NCI-H1436 treated with DMSO at 0.1 percent for 48 hours (cell line): ENCODE measurements around the gene DMBT1.

Experiments
- DNase-seq: peaks from one replicate; lab custom pipeline; 2025; lab: John Stamatoyannopoulos, UW

Gene DMBT1

DNA sequence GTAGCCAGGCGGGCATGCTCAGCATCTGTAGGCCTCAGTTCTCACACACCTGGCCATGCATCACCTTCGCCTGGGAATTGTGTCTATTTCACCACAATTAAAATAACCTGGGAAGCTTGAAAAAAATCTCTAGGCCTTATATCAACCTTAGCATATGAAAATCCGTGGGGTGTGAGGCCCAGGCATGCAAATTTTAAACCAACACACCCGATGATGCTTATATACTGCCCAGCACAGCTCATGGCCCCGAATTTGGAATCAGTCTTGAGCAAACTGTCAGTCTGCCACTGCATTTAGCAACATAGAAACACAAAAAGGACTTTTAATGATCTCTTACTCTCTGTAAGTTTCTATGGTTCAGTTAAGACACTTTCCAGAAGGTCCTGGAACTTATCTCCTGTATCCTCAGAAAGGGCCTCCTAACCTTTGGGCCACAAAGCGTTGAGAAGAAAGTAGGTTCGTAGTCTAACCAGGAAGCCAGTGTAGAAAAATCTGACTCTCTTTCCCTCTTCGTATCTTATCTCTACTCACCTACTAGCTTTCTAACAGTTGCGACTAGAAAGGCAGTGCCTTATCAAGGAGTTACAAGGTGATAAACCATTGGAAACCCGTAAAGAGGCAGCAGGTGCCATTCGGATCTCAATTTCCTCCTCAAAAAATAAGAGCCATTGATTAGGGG is 12.0 kb upstream of the DMBT1 start:
- DNase-seq = no peak

GRCh38 chr10:122549636-122550035 is 10.9 kb upstream of the DMBT1 start:
- no peak for DNase-seq

DNA sequence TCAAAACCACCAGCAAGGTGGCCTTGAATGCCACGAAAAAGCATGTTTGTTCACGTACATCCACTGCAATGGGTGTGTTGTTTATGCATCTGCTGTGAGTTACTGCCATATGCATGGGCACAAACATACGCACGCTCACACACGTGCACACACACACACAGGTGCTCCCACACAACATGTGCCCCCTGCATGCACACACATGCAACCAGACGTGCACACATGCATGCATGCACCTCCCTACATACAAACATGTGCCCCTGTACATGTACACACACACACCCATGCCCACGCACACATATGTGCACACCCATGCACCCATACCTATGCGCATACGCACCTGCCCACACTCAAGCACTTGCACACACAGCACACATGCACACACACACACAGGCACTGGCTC is 10.1 kb upstream of the DMBT1 start:
- DNase-seq = no peak

DNA sequence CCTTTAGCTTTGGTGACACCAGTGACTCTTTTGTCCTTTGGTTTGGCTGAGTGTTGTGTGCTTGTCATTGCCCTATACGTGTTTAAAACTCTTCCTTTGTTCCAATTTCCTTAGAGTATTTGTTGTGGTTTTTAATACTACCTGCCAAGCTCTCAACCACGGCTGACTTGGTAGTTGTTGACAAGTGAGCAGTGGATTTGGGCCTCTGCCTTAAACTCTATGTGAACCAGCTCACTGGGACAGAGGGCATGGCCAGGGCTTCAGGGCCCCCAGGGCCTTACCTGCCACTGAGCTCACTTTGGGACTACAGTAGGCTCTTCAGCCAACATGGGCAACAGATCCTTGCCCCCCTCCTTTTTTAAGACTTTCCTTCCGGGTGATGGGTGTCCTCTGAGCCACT is 9.6 kb upstream of the DMBT1 start:
- no peak for DNase-seq

GRCh38 chr10:122551450-122551849 is 9.1 kb upstream of the DMBT1 start:
- no peak for DNase-seq

DNA sequence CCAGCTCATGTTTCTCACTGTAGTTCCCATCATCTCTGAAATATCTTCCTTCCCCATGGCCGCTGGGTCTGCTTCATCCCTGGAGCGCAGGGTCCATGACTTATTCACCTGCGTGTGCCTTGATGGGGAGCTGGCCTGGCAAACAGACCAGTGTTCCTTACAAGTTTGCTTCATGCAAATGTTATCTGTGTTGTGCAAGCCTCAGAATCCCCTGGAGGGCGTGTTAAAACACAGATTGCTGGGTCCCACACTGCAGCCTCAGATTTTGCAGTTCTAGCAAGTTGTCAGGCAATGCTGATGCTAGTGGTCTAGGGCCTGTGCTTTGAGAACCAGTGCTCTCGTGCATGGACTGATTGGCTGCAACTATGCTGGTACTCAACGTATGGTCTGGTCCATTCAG is 7.2 kb upstream of the DMBT1 start:
- DNase-seq = no peak

GRCh38 chr10:122554131-122555036 is 6.2 kb upstream of the DMBT1 start:
- DNase-seq = no peak

- no peak for DNase-seq
These were observed 5.1 kb upstream of the DMBT1 start for GRCh38 chr10:122555442-122555841.

DNA sequence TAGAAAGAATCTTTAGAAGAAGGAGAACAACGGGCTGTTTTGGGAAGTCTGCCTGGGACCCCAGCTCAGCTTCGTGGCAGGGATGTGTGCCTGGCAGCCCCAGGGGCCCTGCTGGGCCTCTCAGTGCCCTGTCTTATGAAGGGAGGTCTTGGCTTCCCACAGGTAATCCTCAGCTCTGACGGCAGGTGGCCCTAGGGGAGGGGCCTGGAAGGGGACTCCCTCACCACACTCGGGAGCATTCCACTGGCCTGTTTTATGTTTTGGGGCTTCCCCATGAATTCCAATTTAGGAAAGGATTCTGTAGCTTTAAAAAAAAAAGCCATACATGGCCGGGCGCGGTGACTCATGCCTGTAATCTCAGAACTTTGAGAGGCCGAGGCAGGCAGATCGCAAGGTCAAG is 3.0 kb upstream of the DMBT1 start:
- DNase-seq = no peak

- DNase-seq = no peak
These were observed 2.1 kb upstream of the DMBT1 start for GRCh38 chr10:122558452-122558851.

GRCh38 chr10:122559228-122559627 is 1.3 kb upstream of the DMBT1 start:
- no peak for DNase-seq

DNA sequence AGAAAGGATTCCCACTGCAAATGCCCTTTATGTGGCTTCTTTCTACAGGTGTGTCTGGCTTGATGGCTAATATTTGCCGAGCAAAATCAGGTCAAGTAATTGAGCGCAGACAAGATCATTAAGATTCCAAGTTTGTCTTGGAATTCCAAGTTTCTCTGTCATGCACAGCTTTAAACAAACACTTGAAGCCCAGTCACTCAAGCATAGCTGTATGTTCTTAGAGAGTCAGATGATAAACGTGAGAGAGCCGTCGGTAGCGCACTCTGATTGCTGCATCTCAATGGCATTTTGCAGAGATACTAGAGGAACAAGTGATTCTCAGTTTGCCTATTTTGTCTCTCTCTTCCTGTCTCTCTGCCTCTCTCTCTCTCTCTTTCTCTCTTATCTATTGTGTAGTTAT is 658 bp downstream of the DMBT1 start:
- no peak for DNase-seq

GRCh38 chr10:122561792-122562191 is 1.2 kb downstream of the DMBT1 start:
- DNase-seq = no peak

DNA sequence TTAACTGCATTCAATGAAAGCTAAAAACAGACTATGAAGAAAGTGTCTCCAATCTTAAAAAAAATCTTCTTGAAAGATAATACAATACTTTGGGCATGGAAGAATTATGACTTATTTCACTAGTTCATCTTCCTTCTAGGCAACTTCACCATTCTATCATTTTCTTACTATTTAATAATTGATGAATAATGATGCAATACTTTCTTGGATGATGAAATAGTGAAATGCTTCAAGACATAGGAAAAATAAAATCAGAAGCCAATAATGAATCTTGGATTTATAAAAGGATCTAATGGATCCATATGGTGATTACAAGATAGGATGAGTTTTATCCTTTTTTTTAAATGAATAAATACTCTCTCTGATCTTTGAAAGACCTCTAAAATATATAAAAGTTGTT is 4.4 kb downstream of the DMBT1 start:
- no peak for DNase-seq

DNA sequence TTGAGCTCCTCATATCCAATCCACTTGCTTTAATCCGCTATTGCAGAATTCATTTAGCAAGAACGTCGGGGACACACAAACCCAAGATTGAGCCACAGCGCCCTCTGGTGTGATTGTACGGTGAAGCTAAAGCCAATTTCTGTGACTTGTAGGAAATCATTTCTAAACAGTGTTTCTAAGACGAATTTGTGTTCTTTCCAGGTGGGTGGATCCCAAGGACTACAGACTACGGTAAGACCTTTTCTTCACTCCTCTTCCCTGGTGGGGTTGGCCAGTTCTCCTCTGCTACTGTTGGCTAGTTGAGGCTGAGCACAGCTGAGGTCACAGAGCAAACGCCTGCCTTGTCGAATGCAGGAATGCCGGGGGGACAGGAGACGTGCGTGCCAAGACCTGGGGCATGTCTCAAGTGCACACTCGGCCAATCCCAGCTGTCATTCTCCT is 5.2 kb downstream of the DMBT1 start:
- DNase-seq = peak; percentile 19

DNA sequence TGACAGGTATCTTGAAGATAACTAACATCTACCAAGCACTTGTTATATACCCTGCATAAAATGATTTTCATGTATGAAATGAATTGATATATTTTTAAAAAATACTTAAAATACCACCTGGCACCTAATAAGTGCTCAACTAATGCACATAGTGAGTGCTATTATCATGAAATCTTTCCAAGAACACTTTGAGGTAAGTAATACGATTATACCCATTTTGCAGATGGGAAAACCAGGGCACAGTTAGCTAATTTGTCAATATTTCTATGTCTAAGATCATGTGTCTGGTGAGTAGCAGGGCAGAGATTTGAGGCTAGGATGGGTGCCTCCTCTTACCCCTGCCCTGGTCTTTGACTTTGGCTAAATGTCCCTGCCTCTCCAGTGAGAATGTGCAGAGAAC is 6.1 kb downstream of the DMBT1 start:
- no peak for DNase-seq

- DNase-seq = no peak
These were observed 6.6 kb downstream of the DMBT1 start for GRCh38 chr10:122567056-122567660.

- no peak for DNase-seq
These were observed 8.0 kb downstream of the DMBT1 start for GRCh38 chr10:122568551-122568950.

GRCh38 chr10:122570920-122571319 is 10.4 kb downstream of the DMBT1 start:
- DNase-seq = no peak

DNA sequence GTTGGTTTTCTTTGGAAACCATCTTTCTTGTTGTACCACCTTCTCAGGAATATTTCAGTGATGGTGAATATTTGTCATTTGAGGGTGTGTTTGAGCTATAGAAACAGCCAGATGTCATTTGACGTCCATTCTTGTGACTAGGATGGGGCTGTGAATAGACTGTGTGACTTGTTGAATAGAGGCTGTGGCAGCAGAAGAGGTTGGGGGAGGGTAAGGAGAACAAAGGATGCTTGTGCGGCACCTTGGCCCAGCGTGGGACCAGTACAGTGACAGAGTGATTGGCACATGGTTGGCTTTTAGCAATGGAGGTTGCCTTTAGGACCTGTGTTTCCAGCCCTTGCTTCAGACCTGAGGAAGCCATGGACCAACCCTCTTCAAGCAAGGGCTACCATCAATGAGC is 11.3 kb downstream of the DMBT1 start:
- DNase-seq = no peak

- DNase-seq = no peak
These were observed 15.2 kb downstream of the DMBT1 start for GRCh38 chr10:122575776-122576175.

GRCh38 chr10:122576291-122576690 is 15.7 kb downstream of the DMBT1 start:
- DNase-seq = no peak

GRCh38 chr10:122577311-122577885 is 16.8 kb downstream of the DMBT1 start:
- no peak for DNase-seq
